HG02610 (cell line): ENCODE data around the gene VOPP1.
"Not testable (repeated sequence)": the region's sequence is repeated elsewhere in the genome, so short reads cannot be mapped to it uniquely, and the experiment has no call there.

ENCODE experiments used
- ATAC-seq: cut with Tn5 transposase; IDR thresholded peaks from one replicate; pipeline ENCODE4 v1.9.1; 2021; ENCODE audit warnings: mild to moderate bottlenecking, moderate library complexity; ENCODE audit not compliant: unreplicated experiment

Gene VOPP1

GRCh38 chr7:55582656-55583055 lies 10.4 kb upstream of the VOPP1 start:
- not testable (repeated sequence) for ATAC-seq

- no peak for ATAC-seq
Measured at GRCh38 chr7:55576753-55577152, 4.5 kb upstream of the VOPP1 start.

GRCh38 chr7:55575733-55576132 lies 3.4 kb upstream of the VOPP1 start:
- no peak for ATAC-seq

- ATAC-seq: no peak
Measured at GRCh38 chr7:55575098-55575497, 2.8 kb upstream of the VOPP1 start.

GRCh38 chr7:55574051-55574717 lies 1.9 kb upstream of the VOPP1 start:
- ATAC-seq: no peak

- no peak for ATAC-seq
Measured at GRCh38 chr7:55573234-55573900, 1.1 kb upstream of the VOPP1 start.

- peak; percentile 10 for ATAC-seq
Measured at GRCh38 chr7:55571511-55572377, 558 bp downstream of the VOPP1 start.

- ATAC-seq: no peak
Measured at GRCh38 chr7:55570939-55571338, 1.4 kb downstream of the VOPP1 start.

- peak; percentile 26 for ATAC-seq
Measured at GRCh38 chr7:55570218-55570873, 2.0 kb downstream of the VOPP1 start.

- peak; percentile 24 for ATAC-seq
Measured at GRCh38 chr7:55569797-55570196, 2.5 kb downstream of the VOPP1 start.

GRCh38 chr7:55569269-55569663 lies 3.0 kb downstream of the VOPP1 start:
- ATAC-seq: no peak

GRCh38 chr7:55568613-55569268 lies 3.6 kb downstream of the VOPP1 start:
- no peak for ATAC-seq

GRCh38 chr7:55567571-55567970 lies 4.7 kb downstream of the VOPP1 start:
- no peak for ATAC-seq

- no peak for ATAC-seq
Measured at GRCh38 chr7:55565681-55566080, 6.6 kb downstream of the VOPP1 start.

GRCh38 chr7:55563596-55564325 lies 8.5 kb downstream of the VOPP1 start:
- no peak for ATAC-seq

- no peak for ATAC-seq
Measured at GRCh38 chr7:55561690-55562089, 10.6 kb downstream of the VOPP1 start.

- no peak for ATAC-seq
Measured at GRCh38 chr7:55558962-55559920, 13.1 kb downstream of the VOPP1 start.

- ATAC-seq: peak; percentile 84
Measured at GRCh38 chr7:55557666-55558188, 14.6 kb downstream of the VOPP1 start.

- no peak for ATAC-seq
Measured at GRCh38 chr7:55556492-55556891, 15.8 kb downstream of the VOPP1 start.
